Loucy (cell line): Measurements from ENCODE around the gene PRICKLE2.

ENCODE experiments used
- CTCF ChIP-seq: fragments of 200-600 bp; sonication (generic); conservative IDR thresholded peaks from 2 replicates; pipeline ENCODE4 v1.5.1; 2014; ENCODE audit warnings: mild to moderate bottlenecking, antibody characterized with exemption, low read length
- EZH2phosphoT487 ChIP-seq: fragments of 200-600 bp; IDR thresholded peaks from 2 replicates; pipeline ENCODE4 v1.6.1; 2018; ENCODE audit warnings: antibody characterized with exemption, mild to moderate bottlenecking, moderate library complexity, borderline replicate concordance

GRCh38 chr3:64105816-64106215, 119.5 kb downstream of the PRICKLE2 start:
- TF ChIP-seq CTCF, result no peak
- TF ChIP-seq EZH2phosphoT487, result no peak
